GM18873 (cell line): ENCODE data around the gene NCR2.

Source experiments
- ATAC-seq: cut with Tn5 transposase; IDR thresholded peaks from one replicate; pipeline ENCODE4 v1.9.1; 2021; ENCODE audit warnings: mild to moderate bottlenecking, moderate library complexity, moderate number of reproducible peaks; ENCODE audit not compliant: unreplicated experiment, low FRiP score

Gene NCR2

DNA sequence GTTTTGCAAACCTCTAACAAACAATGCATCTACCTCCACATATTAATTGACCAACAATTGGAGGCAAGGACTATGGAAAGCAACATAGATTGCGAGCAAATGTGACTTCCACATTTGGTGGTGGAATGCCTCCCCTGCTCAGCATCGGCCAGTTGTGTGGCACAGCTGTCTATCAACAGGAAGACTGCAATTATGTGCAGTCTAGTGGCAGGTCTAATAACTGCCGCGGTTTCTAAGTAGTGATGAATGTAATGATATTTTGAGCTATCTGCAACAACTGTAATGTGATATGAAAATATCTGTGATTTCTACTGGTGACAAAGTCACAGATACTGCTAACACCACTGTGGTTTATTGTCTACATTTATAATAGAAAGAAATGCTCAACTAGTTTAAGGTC, 56.8 kb downstream of the NCR2 start:
- ATAC-seq = no peak

DNA sequence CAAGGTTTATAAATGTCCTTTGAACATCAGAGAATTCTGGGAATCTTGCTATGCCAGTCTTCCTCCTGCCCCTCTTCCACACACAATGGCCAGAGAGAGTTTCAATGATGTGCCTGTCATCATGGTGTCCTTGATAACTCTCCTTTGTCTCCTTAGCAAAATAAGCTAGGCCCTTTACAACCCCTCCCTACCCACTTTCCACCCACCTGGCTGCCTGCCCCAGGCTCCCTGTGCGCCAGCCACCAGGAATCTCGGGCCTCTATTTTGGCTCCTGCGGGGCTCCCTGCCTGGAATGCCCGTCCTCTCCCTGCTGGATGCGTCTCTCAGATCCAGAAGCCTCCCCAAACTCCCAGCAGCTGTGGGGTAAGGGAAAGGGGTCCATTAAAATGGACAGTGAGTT, 60.9 kb downstream of the NCR2 start:
- no peak for ATAC-seq

DNA sequence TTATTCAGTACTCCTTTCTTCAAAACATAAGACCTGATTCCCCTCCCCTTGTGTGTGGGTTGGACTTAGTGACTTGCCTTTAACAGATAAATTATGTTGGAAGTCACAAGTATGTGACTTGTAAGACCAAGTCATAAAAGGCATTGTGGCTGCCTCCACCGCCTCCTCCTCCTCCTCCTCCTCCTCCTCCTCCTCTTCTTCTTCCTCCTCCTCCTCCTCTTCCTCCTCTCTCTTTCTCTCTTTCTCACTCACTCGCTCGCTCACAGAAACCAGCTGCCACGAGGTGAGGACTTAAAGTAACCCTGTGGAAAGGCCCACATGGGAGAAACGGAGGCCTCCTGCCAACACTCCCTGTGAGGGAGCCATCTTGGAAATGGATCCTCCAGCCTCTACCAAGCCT, 64.0 kb downstream of the NCR2 start:
- ATAC-seq = no peak
